PC-9 (cell line): Measurements from ENCODE around the gene MAML3.

Experiments used
- CTCF ChIP-seq: fragments of 200-600 bp; sonication (generic); conservative IDR thresholded peaks from 2 replicates; pipeline ENCODE4 v1.6.1; 2017; ENCODE audit warnings: mixed run types, antibody characterized with exemption, mild to moderate bottlenecking, moderate library complexity
- EZH2 ChIP-seq: fragments of 200-600 bp; sonication (generic); IDR thresholded peaks from 2 replicates; pipeline ENCODE4 v1.8.0; 2017; ENCODE audit warnings: antibody characterized with exemption, low read depth

DNA sequence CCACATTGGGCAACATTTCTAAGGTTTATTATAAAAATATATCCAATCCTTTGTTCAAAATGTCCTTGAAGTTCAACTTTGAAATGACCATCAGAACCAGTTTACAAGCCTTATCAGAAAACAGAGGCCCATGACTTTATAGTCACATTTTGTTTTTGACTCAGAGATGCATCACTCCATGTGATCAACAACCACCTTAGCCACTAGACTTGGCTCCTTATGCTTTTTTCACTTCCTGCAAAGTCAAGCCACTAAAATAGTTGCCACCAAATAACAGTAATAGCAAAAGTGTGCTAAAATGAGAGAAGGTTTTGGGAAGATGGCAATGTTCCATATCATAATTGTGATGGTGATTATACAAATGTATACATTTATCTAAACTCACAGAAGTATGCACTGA lies 181.7 kb downstream of the MAML3 start:
- TF ChIP-seq CTCF (no peak), EZH2 (no peak)
